DND-41 (cell line): Measurements from ENCODE around the gene LPCAT3.
A peak's percentile ranks its signal among the peaks of the same experiment; 100 is the strongest.

Experiments
- ATAC-seq: fragments of 200-7000 bp; cut with Tn5 transposase; 3 replicates; pipeline ENCODE4 v1.9.1; 2021; ENCODE audit warnings: low read depth; ENCODE audit not compliant: insufficient read depth
- DNase-seq: peaks from one replicate; pipeline ENCODE4 v3.0.0-alpha.2; 2020
- H2AFZ ChIP-seq: 2 replicates; pipeline ENCODE4 v1.6.0; 2012; ENCODE audit warnings: low read depth, low read length
- H3K27ac ChIP-seq: 2 replicates; pipeline ENCODE4 v1.5.1; 2012; ENCODE audit warnings: low read length, inconsistent platforms
- H3K27me3 ChIP-seq: fragments of 200-600 bp; sonication (generic); 2 replicates; pipeline ENCODE4 v1.6.0; 2012; ENCODE audit warnings: low read length, mild to moderate bottlenecking, inconsistent platforms; ENCODE audit not compliant: insufficient read depth, poor library complexity
- H3K36me3 ChIP-seq: 2 replicates; pipeline ENCODE4 v1.5.1; 2012; ENCODE audit warnings: low read length, inconsistent platforms; ENCODE audit not compliant: insufficient read depth
- H3K4me1 ChIP-seq: 2 replicates; pipeline ENCODE4 v1.5.1; 2012; ENCODE audit warnings: mild to moderate bottlenecking, low read length; ENCODE audit not compliant: insufficient read depth
- H3K4me2 ChIP-seq: 2 replicates; pipeline ENCODE4 v1.6.0; 2012; ENCODE audit warnings: mild to moderate bottlenecking, moderate library complexity, low read length, inconsistent platforms; ENCODE audit not compliant: insufficient read depth
- H3K4me3 ChIP-seq, 2 experiments: fragments of 200-600 bp in 1 of 2; shearing (Covaris generic) in 1 of 2; 2 replicates each; pipeline ENCODE4 v1.5.1; 2012 to 2016; ENCODE audit warnings: inconsistent platforms in 2 of 2, low read length in 2 of 2, mild to moderate bottlenecking in 2 of 2, low read depth in 1 of 2, moderate library complexity in 1 of 2
- H3K79me2 ChIP-seq: 2 replicates; pipeline ENCODE4 v1.6.0; 2012; ENCODE audit warnings: low read length, inconsistent platforms; ENCODE audit not compliant: insufficient read depth
- H3K9ac ChIP-seq: 2 replicates; pipeline ENCODE4 v1.6.0; 2012; ENCODE audit warnings: low read depth, mild to moderate bottlenecking, inconsistent platforms, low read length, moderate library complexity
- H3K9me3 ChIP-seq: 2 replicates; pipeline ENCODE4 v1.5.1; 2012; ENCODE audit warnings: low read length, moderate library complexity, mild to moderate bottlenecking, inconsistent platforms; ENCODE audit not compliant: insufficient read depth, severe bottlenecking
- H4K20me1 ChIP-seq: 2 replicates; pipeline ENCODE4 v1.6.0; 2012; ENCODE audit warnings: low read length; ENCODE audit not compliant: insufficient read depth
- EZH2 ChIP-seq: IDR thresholded peaks from 3 replicates; pipeline ENCODE4 v1.6.1; 2012; ENCODE audit warnings: borderline replicate concordance, low read depth, mild to moderate bottlenecking, moderate library complexity, low read length, inconsistent platforms; ENCODE audit not compliant: severe bottlenecking
- TF ChIP-seq, protein P1 (sequence below): IDR thresholded peaks from 2 replicates; pipeline ENCODE4 v1.5.1; 2012; ENCODE audit warnings: borderline replicate concordance, low read length, moderate library complexity, mild to moderate bottlenecking; ENCODE audit not compliant: poor library complexity, severe bottlenecking; ENCODE audit errors: extremely low read depth

LPCAT3 gene

GRCh38 chr12:7017870-7018349 is 366 bp downstream of the LPCAT3 start:
- peak overlapping the region; percentile 94 for H2AFZ ChIP-seq

DNA sequence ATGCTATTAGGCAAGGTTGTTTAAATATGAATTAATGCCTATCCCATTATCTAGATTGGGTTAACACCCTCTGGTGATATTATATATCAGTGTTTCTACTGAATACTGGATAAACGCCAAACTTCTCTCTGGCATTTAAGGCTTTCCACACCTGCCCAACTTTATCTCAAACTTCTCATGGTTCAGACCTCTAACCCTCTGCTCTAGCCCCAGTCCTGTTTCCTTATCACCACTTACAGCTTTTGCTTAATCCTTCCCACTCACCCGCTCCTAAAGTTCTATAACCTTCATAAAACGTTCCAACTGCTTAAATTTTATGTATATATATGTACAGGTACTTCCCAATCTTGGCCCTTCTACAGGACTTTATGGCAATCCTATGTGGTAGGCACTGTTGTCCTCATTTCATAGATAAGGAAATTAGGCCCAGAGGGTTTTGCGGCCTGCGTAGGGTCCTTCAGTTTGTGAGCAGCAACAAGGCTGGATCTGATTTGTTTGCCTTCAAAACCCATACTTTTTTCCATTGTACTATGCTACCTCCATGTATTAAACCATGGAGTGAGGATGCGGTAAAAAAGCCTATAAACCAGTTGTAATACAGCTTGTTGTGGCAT is 1.2 kb downstream of the LPCAT3 start:
- H2AFZ ChIP-seq, result no peak overlapping the region
- peaks cover 9% of the 10 kb centered on the region for H3K79me2 ChIP-seq
- H3K27ac ChIP-seq, result no peak overlapping the region; the same call in 1 of the 2 replicates
- peaks cover 37% of the 10 kb centered on the region for H3K4me1 ChIP-seq
- no peaks in the 10 kb centered on the region for H4K20me1 ChIP-seq
- ATAC-seq (no peak), DNase-seq (no peak)
- no peaks in the 10 kb centered on the region for H3K9me3 ChIP-seq
- H3K36me3 ChIP-seq, result peaks cover 11% of the 10 kb centered on the region
- H3K4me2 ChIP-seq, result peak overlapping the region; percentile 92
- no peaks in the 10 kb centered on the region for H3K27me3 ChIP-seq
- peak overlapping the region; percentile 73; the same call in 1 of the 2 replicates for H3K9ac ChIP-seq
- no peak for TF ChIP-seq EZH2
- TF ChIP-seq, protein P1, sequence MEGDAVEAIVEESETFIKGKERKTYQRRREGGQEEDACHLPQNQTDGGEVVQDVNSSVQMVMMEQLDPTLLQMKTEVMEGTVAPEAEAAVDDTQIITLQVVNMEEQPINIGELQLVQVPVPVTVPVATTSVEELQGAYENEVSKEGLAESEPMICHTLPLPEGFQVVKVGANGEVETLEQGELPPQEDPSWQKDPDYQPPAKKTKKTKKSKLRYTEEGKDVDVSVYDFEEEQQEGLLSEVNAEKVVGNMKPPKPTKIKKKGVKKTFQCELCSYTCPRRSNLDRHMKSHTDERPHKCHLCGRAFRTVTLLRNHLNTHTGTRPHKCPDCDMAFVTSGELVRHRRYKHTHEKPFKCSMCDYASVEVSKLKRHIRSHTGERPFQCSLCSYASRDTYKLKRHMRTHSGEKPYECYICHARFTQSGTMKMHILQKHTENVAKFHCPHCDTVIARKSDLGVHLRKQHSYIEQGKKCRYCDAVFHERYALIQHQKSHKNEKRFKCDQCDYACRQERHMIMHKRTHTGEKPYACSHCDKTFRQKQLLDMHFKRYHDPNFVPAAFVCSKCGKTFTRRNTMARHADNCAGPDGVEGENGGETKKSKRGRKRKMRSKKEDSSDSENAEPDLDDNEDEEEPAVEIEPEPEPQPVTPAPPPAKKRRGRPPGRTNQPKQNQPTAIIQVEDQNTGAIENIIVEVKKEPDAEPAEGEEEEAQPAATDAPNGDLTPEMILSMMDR, result no peak
- H3K4me3 ChIP-seq, result peak overlapping the region in 1 of 2 experiments; percentile 89; a peak in 2 of 4 replicates

More at GRCh38 chr12:7017870-7018349, 366 bp downstream of the LPCAT3 start:
- DNase-seq, result no peak
- ATAC-seq, result no peak; the same call in 2 of the 3 replicates
- TF ChIP-seq, protein P1, result no peak
- TF ChIP-seq EZH2, result no peak
- H3K4me3 ChIP-seq, result peak overlapping the region; percentile 73 to 89
- peak overlapping the region; percentile 92 for H3K4me2 ChIP-seq
- H3K79me2 ChIP-seq, result peaks cover 7% of the 10 kb centered on the region
- H3K36me3 ChIP-seq, result peaks cover 5% of the 10 kb centered on the region
- peaks cover 37% of the 10 kb centered on the region for H3K4me1 ChIP-seq
- no peaks in the 10 kb centered on the region for H3K27me3 ChIP-seq
- H3K9me3 ChIP-seq, result no peaks in the 10 kb centered on the region
- peak overlapping the region; percentile 80 for H3K27ac ChIP-seq
- no peaks in the 10 kb centered on the region for H4K20me1 ChIP-seq
- H3K9ac ChIP-seq, result peak overlapping the region; percentile 73

DNA sequence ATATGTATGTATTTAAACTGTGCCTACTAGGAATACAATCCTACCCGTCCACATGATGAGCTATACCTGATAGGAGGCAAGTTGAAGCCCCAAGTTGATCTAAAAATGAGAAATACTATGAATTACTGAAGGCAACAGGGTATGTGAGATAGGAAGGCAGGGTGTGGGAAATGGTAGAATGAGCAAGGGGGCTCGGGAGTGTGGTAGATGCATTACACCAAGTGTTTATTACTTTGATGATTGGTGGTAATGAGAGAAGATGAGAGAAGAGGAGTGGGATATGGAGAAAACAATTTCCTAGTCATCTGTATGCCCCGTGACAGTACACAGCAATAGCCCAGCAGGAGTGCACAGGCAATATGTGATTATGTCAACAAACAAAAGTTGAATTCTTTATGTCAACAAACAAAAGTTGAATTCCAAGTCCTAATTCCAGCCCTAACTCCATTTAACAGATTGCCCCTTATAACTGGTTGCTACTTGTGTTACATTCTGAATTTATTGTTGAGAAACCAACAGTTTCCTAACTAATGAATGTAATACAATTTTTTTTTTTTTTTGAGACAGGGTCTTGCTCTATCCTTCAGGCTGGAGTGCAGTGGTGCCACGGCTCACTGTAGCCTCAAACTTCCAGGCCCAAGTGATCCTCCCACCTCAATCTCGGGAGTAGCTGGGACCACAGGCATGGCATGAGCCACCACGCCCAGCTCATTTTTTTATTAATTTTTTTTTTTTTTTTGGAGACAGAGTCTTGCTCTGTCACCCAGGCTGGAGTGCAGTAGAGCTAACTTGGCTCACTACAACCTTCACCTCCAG is 2.5 kb downstream of the LPCAT3 start:
- no peaks in the 10 kb centered on the region for H3K27me3 ChIP-seq
- H3K9ac ChIP-seq, result no peak overlapping the region
- H3K27ac ChIP-seq, result no peak overlapping the region
- TF ChIP-seq, protein P1, result no peak
- TF ChIP-seq EZH2, result no peak
- H3K4me3 ChIP-seq, result no peak overlapping the region
- no peaks in the 10 kb centered on the region for H4K20me1 ChIP-seq
- H3K4me2 ChIP-seq, result 0 out of 2 replicates have a peak overlapping the region, but pooled peaks have one; percentile 92
- H3K4me1 ChIP-seq, result peaks cover 37% of the 10 kb centered on the region
- no peaks in the 10 kb centered on the region for H3K9me3 ChIP-seq
- peaks cover 15% of the 10 kb centered on the region for H3K36me3 ChIP-seq
- H3K79me2 ChIP-seq, result peaks cover 10% of the 10 kb centered on the region
- DNase-seq, result no peak
- H2AFZ ChIP-seq, result no peak overlapping the region
- no peak for ATAC-seq
